Natural killer cell (primary cell): Measurements from ENCODE around the gene RPGR. TPM values are rescaled to one million over a fixed set of nuclear protein-coding genes. Genes with fewer than 3 reads are reported as not detected.

Experiments used
- ATAC-seq, 3 donors: fragments of 150-1000 bp in 2 of 3; fragments of 200-7000 bp in 1 of 3; cut with Tn5 transposase; 1 replicate in 1 of 3; 2 replicates in 2 of 3; pipeline ENCODE4 v1.10.0; 2021; ENCODE audit warnings: mild to moderate bottlenecking in 2 of 3, moderate library complexity in 2 of 3
- DNase-seq, 2 donors: peaks; one replicate each; pipeline versions ENCODE4 v3.0.0 to v3.0.0-alpha.2; 2013 to 2021; ENCODE audit warnings: mixed read lengths in 1 of 2
- H3K27ac ChIP-seq: one replicate; pipeline ENCODE4 v1.5.1; 2013; ENCODE audit warnings: mild to moderate bottlenecking, low read length
- H3K27me3 ChIP-seq: one replicate; pipeline ENCODE4 v1.6.1; 2013; ENCODE audit warnings: low read length; ENCODE audit not compliant: control insufficient read depth, insufficient read depth
- H3K36me3 ChIP-seq: one replicate; pipeline ENCODE4 v1.6.1; 2013; ENCODE audit warnings: low read length; ENCODE audit not compliant: control insufficient read depth, insufficient read depth
- H3K4me1 ChIP-seq: one replicate; pipeline ENCODE4 v1.6.1; 2013; ENCODE audit warnings: low read length; ENCODE audit not compliant: control insufficient read depth, insufficient read depth
- H3K4me3 ChIP-seq: one replicate; pipeline ENCODE4 v1.5.1; 2013; ENCODE audit warnings: low read length
- H3K9me3 ChIP-seq: one replicate; pipeline ENCODE4 v1.6.1; 2013; ENCODE audit warnings: low read length; ENCODE audit not compliant: control insufficient read depth, insufficient read depth
- H3K27ac Mint-ChIP-seq, 2 donors: one replicate each; pipeline ENCODE4 v1.8.0; 2022; ENCODE audit warnings: mild to moderate bottlenecking in 2 of 2, mixed read lengths in 2 of 2, moderate library complexity in 1 of 2
- H3K27me3 Mint-ChIP-seq, 2 donors: one replicate each; pipeline ENCODE4 v1.8.0; 2022; ENCODE audit warnings: low read depth in 2 of 2, mixed read lengths in 2 of 2
- H3K36me3 Mint-ChIP-seq: one replicate; pipeline ENCODE4 v1.8.0; 2022; ENCODE audit warnings: mixed read lengths
- H3K4me1 Mint-ChIP-seq, 2 donors: one replicate each; pipeline ENCODE4 v1.8.0; 2022; ENCODE audit warnings: mixed read lengths in 2 of 2
- H3K4me3 Mint-ChIP-seq: one replicate; pipeline ENCODE4 v1.8.0; 2022; ENCODE audit warnings: mild to moderate bottlenecking, moderate library complexity, mixed read lengths
- H3K9me3 Mint-ChIP-seq, 2 donors: one replicate each; pipeline ENCODE4 v1.8.0; 2022; ENCODE audit warnings: mixed read lengths in 2 of 2
- WGBS: methylation state at CpG from one replicate; pipeline ENCODE4 v1.1.7; 2013; ENCODE audit warnings: missing lambda C conversion rate; ENCODE audit not compliant: insufficient coverage; 5-methylcytosine and 5-hydroxymethylcytosine counted together
- intact Hi-C: fragments of 100-400 bp; cut with micrococcal nuclease; formaldehyde crosslinking; loops from one replicate; pipeline ENCODE4 v1.14.2; 2022
- total RNA-seq, 4 donors: library from RNA; stranded (reverse); fragments of 120-200 nt in 1 of 4; gene quantifications; one replicate each; pipeline versions ENCODE4 v1.2.3 to v1.2.4, GENCODE V29; 2013 to 2022
- TF ChIP-seq, protein P1 (sequence below): fragments of 200-600 bp; IDR thresholded peaks from one replicate; pipeline ENCODE4 v1.8.0; 2022; ENCODE audit warnings: antibody characterized with exemption

Gene RPGR
- total RNA-seq, 3 donors from 2014 or later (not counting 1 experiment from before 2014, with no cell fraction given) = 20.8 to 33.7 (median 29.0) TPM

DNA sequence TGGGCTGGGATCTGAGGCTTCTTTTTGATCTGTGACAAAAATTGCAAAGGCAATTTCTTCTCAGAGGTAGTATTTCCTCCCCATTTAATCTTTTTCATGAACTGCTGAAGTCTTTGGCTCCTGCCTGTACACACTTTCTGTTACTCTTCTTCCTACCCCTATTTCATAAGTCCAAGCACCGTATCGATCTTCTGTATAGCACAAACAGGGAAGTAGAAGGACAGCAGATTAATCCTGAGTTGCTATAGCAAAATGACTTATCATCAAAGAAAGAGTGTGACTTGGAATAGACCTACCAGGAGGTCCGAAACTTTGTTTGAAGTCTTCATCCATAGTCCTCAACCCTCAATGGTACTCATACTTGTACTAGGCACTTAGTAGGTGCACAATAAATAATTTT is 47.1 kb upstream of the RPGR start:
- peaks cover 6 to 15% of the 10 kb centered on the region in 2 donors for H3K27me3 Mint-ChIP-seq
- Histone ChIP-seq H3K4me3 (no peak overlapping the region), H3K4me1 (no peaks in the 10 kb centered on the region), H3K27me3 (no peaks in the 10 kb centered on the region), H3K36me3 (no peaks in the 10 kb centered on the region), H3K9me3 (no peaks in the 10 kb centered on the region), H3K27ac (no peak overlapping the region)
- ATAC-seq = no peak
- no peak for DNase-seq
- no peak overlapping the region for H3K27ac Mint-ChIP-seq
- no peaks in the 10 kb centered on the region for H3K4me1 Mint-ChIP-seq
- 100% methylated on average over 1 of the region's 3 CpGs for WGBS
- H3K4me3 Mint-ChIP-seq = no peak overlapping the region
- TF ChIP-seq, protein P1, sequence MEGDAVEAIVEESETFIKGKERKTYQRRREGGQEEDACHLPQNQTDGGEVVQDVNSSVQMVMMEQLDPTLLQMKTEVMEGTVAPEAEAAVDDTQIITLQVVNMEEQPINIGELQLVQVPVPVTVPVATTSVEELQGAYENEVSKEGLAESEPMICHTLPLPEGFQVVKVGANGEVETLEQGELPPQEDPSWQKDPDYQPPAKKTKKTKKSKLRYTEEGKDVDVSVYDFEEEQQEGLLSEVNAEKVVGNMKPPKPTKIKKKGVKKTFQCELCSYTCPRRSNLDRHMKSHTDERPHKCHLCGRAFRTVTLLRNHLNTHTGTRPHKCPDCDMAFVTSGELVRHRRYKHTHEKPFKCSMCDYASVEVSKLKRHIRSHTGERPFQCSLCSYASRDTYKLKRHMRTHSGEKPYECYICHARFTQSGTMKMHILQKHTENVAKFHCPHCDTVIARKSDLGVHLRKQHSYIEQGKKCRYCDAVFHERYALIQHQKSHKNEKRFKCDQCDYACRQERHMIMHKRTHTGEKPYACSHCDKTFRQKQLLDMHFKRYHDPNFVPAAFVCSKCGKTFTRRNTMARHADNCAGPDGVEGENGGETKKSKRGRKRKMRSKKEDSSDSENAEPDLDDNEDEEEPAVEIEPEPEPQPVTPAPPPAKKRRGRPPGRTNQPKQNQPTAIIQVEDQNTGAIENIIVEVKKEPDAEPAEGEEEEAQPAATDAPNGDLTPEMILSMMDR = no peak
- intact Hi-C loops = no loop called here
- no peaks in the 10 kb centered on the region for H3K9me3 Mint-ChIP-seq
- H3K36me3 Mint-ChIP-seq = no peaks in the 10 kb centered on the region

DNA sequence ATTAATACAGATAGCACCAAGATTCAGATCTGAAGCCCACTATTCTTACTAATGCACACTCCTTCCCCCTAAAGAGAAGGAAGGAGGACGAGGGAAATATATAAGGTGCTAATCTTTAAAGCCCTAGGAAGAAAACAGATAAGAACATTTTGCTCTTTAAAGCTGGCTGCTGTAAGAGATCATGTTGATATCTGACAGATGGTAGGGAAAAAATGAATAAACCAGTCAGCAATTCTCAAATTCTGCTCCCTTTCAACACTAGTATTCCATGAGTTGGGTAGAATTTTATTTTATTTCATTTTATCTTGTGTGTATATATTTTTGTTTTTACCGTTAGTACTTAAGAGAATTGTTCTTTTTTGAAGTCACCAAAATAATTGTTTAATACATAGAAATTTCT is 44.3 kb upstream of the RPGR start:
- no peaks in the 10 kb centered on the region for H3K36me3 ChIP-seq
- no peaks in the 10 kb centered on the region for H3K4me1 Mint-ChIP-seq
- no peaks in the 10 kb centered on the region for H3K9me3 Mint-ChIP-seq
- WGBS = no CpG with 5 or more reads among the region's 2 CpGs
- ATAC-seq (no peak), DNase-seq (no peak)
- H3K27ac Mint-ChIP-seq = no peak overlapping the region
- H3K9me3 ChIP-seq = no peaks in the 10 kb centered on the region
- H3K36me3 Mint-ChIP-seq = no peaks in the 10 kb centered on the region
- TF ChIP-seq, protein P1 = no peak
- no peak overlapping the region for H3K4me3 ChIP-seq
- H3K4me1 ChIP-seq = no peaks in the 10 kb centered on the region
- intact Hi-C loops = no loop called here
- no peak overlapping the region for H3K4me3 Mint-ChIP-seq
- H3K27me3 Mint-ChIP-seq = peaks cover 0 to 15% of the 10 kb centered on the region in 2 donors
- no peaks in the 10 kb centered on the region for H3K27me3 ChIP-seq
- no peak overlapping the region for H3K27ac ChIP-seq

DNA sequence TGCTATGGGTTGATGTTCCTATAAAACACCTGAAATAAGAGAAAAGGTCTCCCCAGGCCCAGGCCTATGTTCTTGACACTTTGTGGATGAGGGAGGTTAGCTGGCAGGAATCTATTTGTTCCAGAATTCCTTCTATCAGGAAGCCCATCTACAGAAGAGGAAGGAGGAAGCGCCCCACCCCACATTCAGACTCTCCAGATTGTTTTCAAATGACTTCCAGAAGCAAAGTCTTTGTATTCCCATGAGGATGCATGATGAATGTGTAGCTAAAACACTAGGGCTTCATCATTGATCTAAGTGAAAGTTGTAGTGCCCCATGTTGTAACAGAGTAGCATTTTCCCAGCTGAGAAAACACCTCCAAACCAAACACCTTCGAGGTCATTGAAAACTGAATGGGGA is 41.5 kb upstream of the RPGR start:
- no peaks in the 10 kb centered on the region for H3K9me3 Mint-ChIP-seq
- ATAC-seq (no peak), DNase-seq (no peak)
- TF ChIP-seq, protein P1 = no peak
- no peaks in the 10 kb centered on the region for H3K36me3 Mint-ChIP-seq
- H3K27ac Mint-ChIP-seq = no peak overlapping the region
- H3K4me1 Mint-ChIP-seq = no peaks in the 10 kb centered on the region
- Histone ChIP-seq H3K4me3 (no peak overlapping the region), H3K27ac (no peak overlapping the region), H3K4me1 (no peaks in the 10 kb centered on the region), H3K36me3 (no peaks in the 10 kb centered on the region), H3K27me3 (no peaks in the 10 kb centered on the region), H3K9me3 (no peaks in the 10 kb centered on the region)
- WGBS = no CpG with 5 or more reads among the region's 2 CpGs
- H3K27me3 Mint-ChIP-seq = peaks cover 0 to 22% of the 10 kb centered on the region in 2 donors
- H3K4me3 Mint-ChIP-seq = no peak overlapping the region
- intact Hi-C loops = no loop called here

DNA sequence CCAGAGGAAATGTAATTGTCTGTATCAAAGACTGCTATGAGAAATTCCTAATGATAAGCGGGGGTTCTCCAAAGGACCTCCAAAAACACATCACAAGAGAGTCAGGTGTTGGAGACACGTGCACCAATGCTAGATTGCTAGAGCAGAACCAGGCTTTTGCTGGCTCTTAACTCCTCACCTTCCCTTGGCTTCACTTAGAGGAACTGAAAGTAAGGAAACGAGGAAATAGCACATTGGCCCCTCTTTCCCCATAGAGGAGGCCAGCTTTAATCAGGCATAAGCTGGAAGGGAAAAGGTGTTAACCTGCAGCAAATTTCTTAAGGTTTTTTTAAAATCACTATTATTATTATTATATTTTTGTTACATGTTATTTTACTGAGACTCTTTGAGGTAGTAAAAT is 38.6 kb upstream of the RPGR start:
- Histone ChIP-seq H3K27ac (no peak overlapping the region), H3K36me3 (no peaks in the 10 kb centered on the region), H3K9me3 (no peaks in the 10 kb centered on the region), H3K4me1 (no peaks in the 10 kb centered on the region), H3K4me3 (no peak overlapping the region), H3K27me3 (no peaks in the 10 kb centered on the region)
- no peak overlapping the region for H3K27ac Mint-ChIP-seq
- no peak overlapping the region for H3K4me3 Mint-ChIP-seq
- H3K9me3 Mint-ChIP-seq = no peaks in the 10 kb centered on the region
- peaks cover 0 to 37% of the 10 kb centered on the region in 2 donors for H3K27me3 Mint-ChIP-seq
- no peaks in the 10 kb centered on the region for H3K36me3 Mint-ChIP-seq
- 100% methylated on average over 1 of the region's 3 CpGs for WGBS
- ATAC-seq = no peak
- TF ChIP-seq, protein P1 = no peak
- DNase-seq = no peak
- H3K4me1 Mint-ChIP-seq = no peaks in the 10 kb centered on the region
- intact Hi-C loops = no loop called here
